PC-3 (cell line): ENCODE results near the gene SEPTIN1. TPM values are rescaled to one million over a fixed set of nuclear protein-coding genes. Genes with fewer than 3 reads are reported as not detected.

Experiments used
- ATAC-seq: fragments of 200-7000 bp; cut with Tn5 transposase; 2 replicates; pipeline ENCODE4 v1.9.1; 2020; ENCODE audit warnings: mild to moderate bottlenecking, moderate library complexity
- BruUV-seq: library from RNA; stranded (reverse); fragments of 400-500 nt; replicated peaks from 2 replicates; lab custom pipeline; 2021; lab: Mats Ljungman, UMichigan
- CTCF ChIA-PET: fragments of 300-600 bp; sonication (Branson Sonifier 250); formaldehyde crosslinking; loops from one replicate; lab custom pipeline; 2022; ENCODE audit warnings: antibody characterized with exemption; lab: Charles Lee
- POLR2A ChIA-PET: fragments of 300-600 bp; sonication (Branson Sonifier 250); formaldehyde crosslinking; loops from one replicate; lab custom pipeline; 2022; ENCODE audit warnings: antibody characterized with exemption; ENCODE audit not compliant: unreplicated experiment; lab: Charles Lee
- DNase-seq: peaks from one replicate; pipeline ENCODE4 v3.0.0-alpha.2; 2015
- H2AFZ ChIP-seq: fragments of 300-600 bp; sonication (generic); 2 replicates; pipeline ENCODE4 v1.6.0; 2016; ENCODE audit warnings: antibody characterized with exemption, low read length
- H3F3A ChIP-seq: fragments of 300-600 bp; sonication (generic); one replicate; pipeline ENCODE4 v1.6.0; 2017; ENCODE audit warnings: antibody characterized with exemption, low read length, control low read depth, mild to moderate bottlenecking; ENCODE audit not compliant: unreplicated experiment
- H3K27ac ChIP-seq: fragments of 300-600 bp; sonication (generic); 2 replicates; pipeline ENCODE4 v1.5.1; 2016; ENCODE audit warnings: mild to moderate bottlenecking, low read length
- H3K27me3 ChIP-seq: fragments of 300-600 bp; sonication (generic); 2 replicates; pipeline ENCODE4 v1.6.1; 2016; ENCODE audit warnings: low read length, mixed read lengths
- H3K36me3 ChIP-seq: fragments of 300-600 bp; sonication (generic); 2 replicates; pipeline ENCODE4 v1.6.1; 2016; ENCODE audit warnings: low read depth, mixed run types, low read length, mixed read lengths
- H3K4me1 ChIP-seq: fragments of 300-600 bp; sonication (generic); 2 replicates; pipeline ENCODE4 v1.5.1; 2016; ENCODE audit warnings: low read length; ENCODE audit not compliant: insufficient read depth
- H3K4me2 ChIP-seq: fragments of 300-600 bp; sonication (generic); 2 replicates; pipeline ENCODE4 v1.6.0; 2016; ENCODE audit warnings: low read length
- H3K4me3 ChIP-seq: fragments of 300-600 bp; sonication (generic); 2 replicates; pipeline ENCODE4 v1.5.1; 2016; ENCODE audit warnings: mild to moderate bottlenecking, low read length, mixed read lengths
- H3K79me2 ChIP-seq: fragments of 300-600 bp; sonication (generic); 2 replicates; pipeline ENCODE4 v1.6.1; 2017; ENCODE audit warnings: low read length, mixed read lengths
- H3K9ac ChIP-seq: fragments of 300-600 bp; sonication (generic); 2 replicates; pipeline ENCODE4 v1.6.0; 2016; ENCODE audit warnings: mild to moderate bottlenecking, low read length
- H3K9me2 ChIP-seq: fragments of 300-600 bp; sonication (generic); replicated peaks from 2 replicates; pipeline ENCODE4 v1.6.1; 2016; ENCODE audit warnings: mixed run types, low read length, mixed read lengths
- H3K9me3 ChIP-seq: fragments of 300-600 bp; sonication (generic); 2 replicates; pipeline ENCODE4 v1.6.1; 2016; ENCODE audit warnings: low read length, mixed read lengths
- H4K20me1 ChIP-seq: fragments of 300-600 bp; sonication (generic); 2 replicates; pipeline ENCODE4 v1.6.1; 2016; ENCODE audit warnings: low read length, mixed read lengths
- CTCF ChIP-seq: fragments of 300-600 bp; sonication (generic); conservative IDR thresholded peaks from 2 replicates; pipeline ENCODE4 v1.5.1; 2017; ENCODE audit warnings: antibody characterized with exemption, low read depth, mild to moderate bottlenecking, low read length
- EZH2 ChIP-seq: fragments of 300-600 bp; sonication (generic); IDR thresholded peaks from one replicate; pipeline ENCODE4 v1.6.1; 2017; ENCODE audit warnings: antibody characterized with exemption, mild to moderate bottlenecking, low read length; ENCODE audit not compliant: unreplicated experiment
- EZH2phosphoT487 ChIP-seq: fragments of 300-600 bp; sonication (generic); IDR thresholded peaks from 2 replicates; pipeline ENCODE4 v1.6.1; 2018; ENCODE audit warnings: mild to moderate bottlenecking, antibody characterized with exemption, low read length, borderline replicate concordance
- intact Hi-C: fragments of 100-400 bp; cut with micrococcal nuclease; formaldehyde crosslinking; loops from 2 replicates; pipeline ENCODE4 v1.9.0; 2023
- total RNA-seq: library from RNA; depleted of rRNA; stranded (reverse); fragments of >200 nt; gene quantifications from 2 replicates; pipeline ENCODE4 v1.2.3, GENCODE V29; 2014

Gene SEPTIN1
- total RNA-seq, 1 experiment from 2014 or later = 0.55 TPM

- H2AFZ ChIP-seq = no peak within 1 kb of the TSS
- ChIA-PET POLR2A (no interaction called here), CTCF (no interaction called here)
- TF ChIP-seq CTCF (no peak), EZH2phosphoT487 (no peak), EZH2 (no peak)
- no peak within 1 kb of the TSS for H3K9ac ChIP-seq
- H3F3A ChIP-seq = no peaks in the 10 kb centered on the region
- no peaks in the 10 kb centered on the region for H3K27me3 ChIP-seq
- peaks cover 3% of the 10 kb centered on the region for H3K79me2 ChIP-seq
- DNase-seq = no peak
- no peak within 1 kb of the TSS for H3K4me3 ChIP-seq
- no peaks in the 10 kb centered on the region for H3K36me3 ChIP-seq
- no TSS peak for BruUV-seq
- intact Hi-C loops = no loop called here
- H3K27ac ChIP-seq = no peak within 1 kb of the TSS
- H3K4me1 ChIP-seq = peaks cover 11% of the 10 kb centered on the region; the same call in 1 of the 2 replicates
- no peaks in the 10 kb centered on the region for H4K20me1 ChIP-seq
- H3K4me2 ChIP-seq = no peak within 1 kb of the TSS
- no peaks in the 10 kb centered on the region for H3K9me2 ChIP-seq
- no peak for ATAC-seq
- no peaks in the 10 kb centered on the region for H3K9me3 ChIP-seq
These were observed 7.8 kb downstream of the SEPTIN1 start, which contains the start of gene MYL11 for GRCh38 chr16:30374538-30374937. TSS of gene MYL11 (plus strand) at chr16:30374802. CDS start at chr16:30374858, 56 bp downstream.

GRCh38 chr16:30372725-30373124 is 9.6 kb downstream of the SEPTIN1 start:
- H3K4me1 ChIP-seq = peaks cover 16% of the 10 kb centered on the region
- POLR2A ChIA-PET = no interaction called here
- H3F3A ChIP-seq = no peaks in the 10 kb centered on the region
- H3K4me3 ChIP-seq = no peak overlapping the region
- no peaks in the 10 kb centered on the region for H3K27me3 ChIP-seq
- DNase-seq = no peak
- H3K79me2 ChIP-seq = peaks cover 21% of the 10 kb centered on the region
- BruUV-seq = no TSS peak
- ATAC-seq = no peak
- CTCF ChIA-PET = no interaction called here
- H3K4me2 ChIP-seq = no peak overlapping the region
- intact Hi-C loops = no loop called here
- TF ChIP-seq EZH2phosphoT487 (no peak), EZH2 (no peak), CTCF (no peak)
- H3K27ac ChIP-seq = no peak overlapping the region
- no peak overlapping the region for H3K9ac ChIP-seq
- no peaks in the 10 kb centered on the region for H3K9me2 ChIP-seq
- H4K20me1 ChIP-seq = peaks cover 12% of the 10 kb centered on the region
- H3K9me3 ChIP-seq = no peaks in the 10 kb centered on the region
- H3K36me3 ChIP-seq = no peaks in the 10 kb centered on the region
- no peak overlapping the region for H2AFZ ChIP-seq

- BruUV-seq = no TSS peak
- Histone ChIP-seq H3K79me2 (peaks cover 27% of the 10 kb centered on the region), H3K27ac (no peak overlapping the region), H3K9me2 (no peaks in the 10 kb centered on the region), H4K20me1 (peaks cover 17% of the 10 kb centered on the region), H3K9me3 (no peaks in the 10 kb centered on the region), H3K4me1 (peaks cover 16% of the 10 kb centered on the region), H3K4me2 (no peak overlapping the region), H3K4me3 (no peak overlapping the region), H3F3A (no peaks in the 10 kb centered on the region), H2AFZ (no peak overlapping the region), H3K27me3 (no peaks in the 10 kb centered on the region), H3K36me3 (no peaks in the 10 kb centered on the region), H3K9ac (no peak overlapping the region)
- DNase-seq (no peak), ATAC-seq (no peak)
- POLR2A ChIA-PET = no interaction called here
- TF ChIP-seq EZH2 (no peak), EZH2phosphoT487 (no peak), CTCF (no peak)
- CTCF ChIA-PET = no interaction called here
- intact Hi-C loops = no loop called here
These were observed 10.2 kb downstream of the SEPTIN1 start for GRCh38 chr16:30372038-30372712.
